HG02588 (cell line): ENCODE measurements around the gene RPL18.
"Not testable (repeated sequence)": the region's sequence is repeated elsewhere in the genome, so short reads cannot be mapped to it uniquely, and the experiment has no call there.

ENCODE experiments used
- ATAC-seq: cut with Tn5 transposase; IDR thresholded peaks from one replicate; pipeline ENCODE4 v1.9.1; 2021; ENCODE audit warnings: mild to moderate bottlenecking, moderate library complexity; ENCODE audit not compliant: unreplicated experiment

Gene RPL18

DNA sequence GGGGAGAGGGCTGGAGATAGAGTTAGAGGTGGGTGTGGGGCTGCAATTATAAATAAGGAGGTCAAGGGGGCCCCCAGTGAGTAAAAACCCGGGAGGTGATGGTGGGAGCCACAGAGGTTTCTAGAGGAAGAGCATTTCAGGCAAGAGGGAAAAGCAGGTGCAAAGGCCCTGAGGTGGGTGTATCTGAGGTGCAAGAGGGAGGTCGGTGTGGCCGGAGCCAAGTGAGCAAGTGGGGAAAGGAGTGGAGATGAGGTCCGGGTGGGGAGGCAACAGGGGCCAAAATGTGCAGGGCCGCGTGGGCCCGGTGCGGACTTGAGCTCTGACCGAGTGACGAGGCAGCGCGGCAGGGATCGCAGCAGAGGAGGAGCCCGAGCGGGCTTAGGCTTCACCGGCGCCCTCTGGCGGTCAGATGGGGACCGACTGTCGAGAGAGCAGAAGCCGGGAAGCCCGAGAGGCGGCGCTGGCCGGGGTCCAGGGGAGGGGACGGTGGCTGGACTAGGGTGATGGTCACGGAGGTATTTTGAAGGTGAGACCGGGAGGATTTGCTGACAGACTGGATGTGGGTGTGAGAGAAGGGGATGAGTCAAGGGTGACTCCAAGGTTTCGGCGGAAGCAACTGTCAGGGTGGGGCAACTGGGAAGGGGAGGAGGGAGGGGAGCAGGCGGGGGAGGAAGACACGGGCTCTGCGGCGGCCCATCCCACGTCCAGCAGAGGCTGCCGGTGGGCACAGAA lies 30.1 kb downstream of the RPL18 start:
- no peak for ATAC-seq

- ATAC-seq, result no peak
Measured at GRCh38 chr19:48587387-48587786, 31.6 kb downstream of the RPL18 start.

DNA sequence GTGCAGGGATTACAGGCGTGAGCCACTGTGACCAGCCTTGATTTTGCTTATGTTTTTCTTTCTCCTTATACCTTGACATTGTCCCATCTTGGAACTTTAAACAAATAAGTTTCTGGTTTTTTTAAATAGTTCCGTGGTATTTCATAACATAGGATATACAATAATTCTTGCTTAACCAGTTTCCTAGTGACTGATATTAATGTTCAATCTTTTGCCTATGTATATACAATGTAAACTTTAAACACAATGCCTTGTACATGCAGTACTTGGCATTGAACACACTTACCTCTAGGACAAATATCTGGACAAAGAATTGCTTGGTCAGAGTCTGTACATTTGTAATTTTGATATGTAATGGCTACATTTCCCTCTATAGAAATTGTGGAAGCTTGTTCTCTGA lies 36.8 kb downstream of the RPL18 start:
- ATAC-seq, result no peak

DNA sequence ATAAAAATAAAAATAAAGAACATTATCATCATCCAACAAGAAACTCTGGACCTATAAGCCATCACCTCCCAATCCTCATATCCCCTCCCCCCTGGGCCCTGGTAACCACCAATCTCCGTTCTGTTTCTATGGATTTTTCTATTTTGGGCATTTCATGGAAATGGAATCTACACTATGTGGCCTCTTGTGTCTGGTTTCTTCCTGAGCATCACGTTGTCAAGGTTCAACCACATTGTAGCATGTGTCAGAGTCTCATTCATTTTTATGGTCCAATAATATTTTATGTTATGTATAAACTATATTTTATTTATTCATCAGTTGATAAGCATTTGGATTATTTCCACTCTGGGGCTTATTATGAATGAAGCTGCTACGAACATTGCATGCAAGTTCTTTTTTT lies 40.1 kb downstream of the RPL18 start:
- ATAC-seq, result no peak

GRCh38 chr19:48577908-48578307 lies 41.1 kb downstream of the RPL18 start:
- ATAC-seq, result not testable (repeated sequence)

GRCh38 chr19:48575931-48576622 lies 42.9 kb downstream of the RPL18 start:
- ATAC-seq, result no peak

GRCh38 chr19:48573163-48573505 lies 45.8 kb downstream of the RPL18 start:
- ATAC-seq, result no peak

DNA sequence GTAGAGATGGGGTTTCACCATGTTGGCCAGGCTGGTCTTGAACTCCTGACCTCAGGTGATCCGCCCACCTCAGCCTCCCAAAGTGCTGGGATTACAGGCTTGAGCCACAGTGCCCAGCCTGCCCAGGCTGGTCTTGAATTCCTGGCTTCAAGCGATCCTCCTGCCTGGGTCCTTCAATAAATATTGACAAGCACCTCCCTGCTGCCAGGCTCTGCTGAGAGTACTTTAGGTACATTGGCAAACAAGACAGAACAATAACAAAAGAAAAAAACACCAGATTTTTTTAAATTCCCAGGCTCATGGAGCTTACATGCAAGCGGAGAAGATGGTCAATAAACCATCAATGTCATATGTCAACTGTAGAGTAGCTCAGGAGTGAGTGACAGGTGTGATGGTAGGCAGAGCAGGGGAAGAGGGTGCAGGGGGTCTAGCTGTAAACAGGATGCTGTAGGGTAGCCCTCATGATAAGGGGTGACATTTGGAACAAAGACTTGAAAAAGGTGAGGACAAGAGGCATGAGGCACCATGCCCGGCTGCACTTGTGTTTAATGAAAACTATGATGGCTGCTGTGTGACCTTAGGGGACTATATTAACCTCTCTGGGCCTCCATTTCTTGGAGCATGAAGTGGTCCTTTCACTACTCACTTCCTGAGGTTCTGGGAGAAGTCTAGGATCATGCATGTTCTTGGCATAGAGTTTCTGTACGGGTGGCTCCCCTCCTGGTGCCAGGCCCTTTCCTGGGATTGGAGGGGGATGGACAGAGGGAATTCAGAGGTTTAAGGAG lies 47.4 kb downstream of the RPL18 start:
- no peak for ATAC-seq

GRCh38 chr19:48569814-48570213 lies 49.2 kb downstream of the RPL18 start:
- no peak for ATAC-seq

- no peak for ATAC-seq
Measured at GRCh38 chr19:48568345-48568886, 50.6 kb downstream of the RPL18 start.
